ENCODE data around the gene COLEC12. TPM values are rescaled to one million over a fixed set of nuclear protein-coding genes. Genes with fewer than 3 reads are reported as not detected.

The COLEC12 gene
- total RNA-seq, 6 experiments from 2014 or later = 0.05 to 0.21 (median 0.15) TPM; not detected in 1

DNA sequence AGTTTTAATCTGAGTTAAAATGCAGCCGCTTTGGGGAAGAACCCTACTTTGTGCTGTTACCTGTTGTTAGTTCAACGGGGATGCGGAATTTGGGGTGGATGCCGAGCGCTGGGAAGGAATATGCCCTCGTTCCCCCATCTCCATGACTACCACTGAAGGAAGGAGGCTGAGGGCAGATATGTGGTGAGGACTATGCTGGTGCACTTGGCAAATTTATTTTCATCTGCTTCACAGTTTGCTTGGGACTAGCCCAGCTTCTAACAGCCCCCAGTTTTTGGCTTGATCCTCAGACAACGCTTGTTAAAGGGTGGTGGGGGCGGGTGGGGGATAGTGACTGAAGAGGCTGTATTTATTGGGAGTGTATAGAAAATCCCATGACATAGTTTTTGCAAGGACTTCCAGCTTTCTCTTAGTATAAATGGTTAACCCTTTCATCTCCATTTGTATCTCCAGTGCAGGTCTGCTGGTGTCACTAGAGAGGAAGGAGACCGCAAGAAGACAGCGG is 100.8 kb downstream of the COLEC12 start:
- TF ChIP-seq, protein P1, sequence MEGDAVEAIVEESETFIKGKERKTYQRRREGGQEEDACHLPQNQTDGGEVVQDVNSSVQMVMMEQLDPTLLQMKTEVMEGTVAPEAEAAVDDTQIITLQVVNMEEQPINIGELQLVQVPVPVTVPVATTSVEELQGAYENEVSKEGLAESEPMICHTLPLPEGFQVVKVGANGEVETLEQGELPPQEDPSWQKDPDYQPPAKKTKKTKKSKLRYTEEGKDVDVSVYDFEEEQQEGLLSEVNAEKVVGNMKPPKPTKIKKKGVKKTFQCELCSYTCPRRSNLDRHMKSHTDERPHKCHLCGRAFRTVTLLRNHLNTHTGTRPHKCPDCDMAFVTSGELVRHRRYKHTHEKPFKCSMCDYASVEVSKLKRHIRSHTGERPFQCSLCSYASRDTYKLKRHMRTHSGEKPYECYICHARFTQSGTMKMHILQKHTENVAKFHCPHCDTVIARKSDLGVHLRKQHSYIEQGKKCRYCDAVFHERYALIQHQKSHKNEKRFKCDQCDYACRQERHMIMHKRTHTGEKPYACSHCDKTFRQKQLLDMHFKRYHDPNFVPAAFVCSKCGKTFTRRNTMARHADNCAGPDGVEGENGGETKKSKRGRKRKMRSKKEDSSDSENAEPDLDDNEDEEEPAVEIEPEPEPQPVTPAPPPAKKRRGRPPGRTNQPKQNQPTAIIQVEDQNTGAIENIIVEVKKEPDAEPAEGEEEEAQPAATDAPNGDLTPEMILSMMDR (IDR thresholded peaks at IDR 0.05) = no peak
- Mint-ChIP-seq H3K4me3 (no peak overlapping the region), H3K27me3 (ENCODE audit: insufficient read depth) (peaks cover 22% of the 10 kb centered on the region), H3K36me3 (ENCODE audit: low read depth) (peaks cover 11% of the 10 kb centered on the region), H3K27ac (peak overlapping the region; percentile 9; the same call in 1 of the 2 replicates), H3K9me3 (peaks cover 7% of the 10 kb centered on the region), H3K4me1 (ENCODE audit: low read depth) (peaks cover 54% of the 10 kb centered on the region)
- DNase-seq = no peak

DNA sequence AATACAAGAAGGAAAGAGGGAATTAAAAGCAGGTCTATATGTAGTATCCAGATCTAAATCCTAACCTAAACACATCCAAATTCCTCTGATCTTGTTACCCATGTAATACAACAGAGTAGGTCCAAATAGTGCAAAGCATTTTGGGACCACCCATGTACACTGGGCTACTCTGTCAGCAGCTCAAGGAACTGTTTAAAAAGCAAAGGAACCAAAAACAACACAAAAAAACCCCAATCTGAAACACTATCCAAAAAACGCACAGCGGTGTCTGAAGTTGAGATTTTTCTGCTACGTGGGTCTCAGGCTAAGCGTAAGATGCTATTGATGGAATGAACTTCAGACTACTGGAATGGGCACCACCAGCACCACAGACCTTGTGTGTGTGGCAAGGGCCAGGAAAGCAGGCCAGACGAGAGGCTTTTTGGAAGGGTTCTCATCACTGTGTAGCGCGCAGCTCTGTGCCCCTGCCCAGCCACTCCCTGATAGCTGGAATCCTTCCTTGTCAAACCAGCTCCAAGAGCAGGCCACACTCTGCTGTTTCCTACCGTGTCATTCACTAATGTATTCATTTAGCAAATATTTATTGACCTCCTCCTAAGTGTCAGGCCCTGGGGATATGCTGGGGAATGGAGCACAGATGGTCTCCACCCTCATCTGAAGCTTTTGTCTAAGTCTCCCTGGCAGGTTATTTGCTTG is 101.4 kb downstream of the COLEC12 start:
- peak overlapping the region; percentile 9; the same call in 1 of the 2 replicates for H3K27ac Mint-ChIP-seq
- peaks cover 58% of the 10 kb centered on the region for H3K4me1 Mint-ChIP-seq (ENCODE audit: low read depth)
- H3K36me3 Mint-ChIP-seq (ENCODE audit: low read depth) = peaks cover 6% of the 10 kb centered on the region; the same call in 1 of the 2 replicates
- no peak for DNase-seq
- peaks cover 1% of the 10 kb centered on the region; the same call in 1 of the 2 replicates for H3K9me3 Mint-ChIP-seq
- peaks cover 22% of the 10 kb centered on the region for H3K27me3 Mint-ChIP-seq (ENCODE audit: insufficient read depth)
- TF ChIP-seq, protein P1 (IDR thresholded peaks at IDR 0.05) = no peak
- no peak overlapping the region for H3K4me3 Mint-ChIP-seq

DNA sequence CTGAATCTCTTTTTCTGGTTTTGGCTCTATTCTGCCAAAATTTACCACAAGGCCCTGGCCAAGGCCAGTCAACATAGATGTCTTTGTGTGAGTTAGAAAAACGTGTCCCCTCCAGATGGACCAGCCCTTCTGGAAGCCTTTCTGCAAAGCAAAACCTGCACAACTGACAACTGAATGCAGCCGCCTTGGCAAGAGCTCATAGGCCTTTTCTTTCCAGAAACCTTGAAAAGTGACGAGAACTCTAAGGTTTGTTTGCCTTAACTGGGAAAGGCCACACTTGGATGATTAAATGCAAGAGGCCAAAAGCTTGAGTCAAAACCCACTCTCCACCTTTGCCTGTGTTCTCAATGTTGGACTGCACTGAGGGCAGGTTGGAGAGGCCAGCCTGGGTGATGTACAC is 103.9 kb downstream of the COLEC12 start:
- peaks cover 66% of the 10 kb centered on the region for H3K4me1 Mint-ChIP-seq (ENCODE audit: low read depth)
- TF ChIP-seq, protein P1 (IDR thresholded peaks at IDR 0.05) = no peak
- H3K36me3 Mint-ChIP-seq (ENCODE audit: low read depth) = 0 out of 2 replicates have a peak, but pooled peaks cover 5% of the 10 kb centered on the region
- H3K4me3 Mint-ChIP-seq = peak overlapping the region; percentile 74; the same call in 1 of the 2 replicates
- no peak for DNase-seq
- H3K27me3 Mint-ChIP-seq (ENCODE audit: insufficient read depth) = peaks cover 17% of the 10 kb centered on the region
- H3K27ac Mint-ChIP-seq = peak overlapping the region; percentile 97
- no peaks in the 10 kb centered on the region for H3K9me3 Mint-ChIP-seq

DNA sequence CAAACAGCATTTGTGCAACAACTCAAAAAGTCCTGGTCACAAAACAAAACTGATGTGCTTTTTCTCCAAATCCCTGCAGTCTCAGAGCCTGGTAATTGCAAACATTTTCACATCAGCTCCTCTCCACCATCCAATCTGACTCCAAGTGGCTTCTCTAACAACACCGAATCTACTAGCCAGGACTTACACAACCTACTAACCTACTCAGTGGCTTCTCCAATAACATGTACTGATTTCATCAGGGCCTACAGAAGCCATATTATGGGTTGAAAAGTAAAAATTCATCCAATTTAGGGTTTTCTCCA is 104.3 kb downstream of the COLEC12 start:
- Mint-ChIP-seq H3K27ac (peak overlapping the region; percentile 97), H3K36me3 (ENCODE audit: low read depth) (0 out of 2 replicates have a peak, but pooled peaks cover 5% of the 10 kb centered on the region), H3K4me1 (ENCODE audit: low read depth) (peaks cover 66% of the 10 kb centered on the region), H3K9me3 (no peaks in the 10 kb centered on the region), H3K4me3 (peak overlapping the region; percentile 74), H3K27me3 (ENCODE audit: insufficient read depth) (peaks cover 16% of the 10 kb centered on the region; the same call in 1 of the 2 replicates)
- TF ChIP-seq, protein P1 (IDR thresholded peaks at IDR 0.05) = no peak
- DNase-seq = peak; percentile 3

DNA sequence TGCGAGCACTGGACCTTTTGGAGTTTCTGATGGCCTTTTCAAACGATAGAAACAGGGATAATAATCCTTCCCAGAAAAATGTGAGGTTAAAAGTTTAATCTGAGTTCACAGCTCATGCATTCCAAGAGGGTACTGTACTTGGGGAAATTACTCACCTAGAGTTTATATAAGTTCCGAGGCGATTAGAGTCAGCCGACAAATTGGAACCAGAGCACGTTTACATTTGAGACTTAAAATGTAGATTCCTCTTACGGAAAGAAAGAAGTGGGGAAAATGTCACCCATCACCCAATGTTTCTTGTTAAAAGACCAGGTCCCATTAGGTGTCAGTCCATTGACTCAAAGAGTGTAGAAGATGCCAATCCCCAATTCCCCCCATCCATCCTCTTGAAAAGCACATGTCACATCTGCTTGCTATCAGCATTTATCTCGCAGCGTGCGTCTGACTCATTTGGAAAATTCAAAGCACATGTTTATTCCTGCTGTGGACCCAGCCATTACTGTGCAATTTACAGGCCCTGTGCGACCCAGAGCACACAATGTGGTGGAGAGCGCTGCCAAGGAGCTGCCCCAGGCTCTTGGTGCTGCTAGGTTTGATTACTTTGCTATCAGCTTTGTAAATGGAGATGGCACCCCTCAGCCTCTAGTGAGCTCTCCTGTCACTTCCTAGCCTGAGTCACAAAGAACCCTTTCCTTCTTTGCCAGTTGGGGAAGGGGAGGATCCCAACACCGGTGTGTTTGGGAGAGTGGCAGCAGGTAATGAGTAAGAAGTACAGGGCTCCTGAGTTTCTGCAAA is 104.8 kb downstream of the COLEC12 start:
- TF ChIP-seq, protein P1 (IDR thresholded peaks at IDR 0.05) = no peak
- H3K9me3 Mint-ChIP-seq = no peaks in the 10 kb centered on the region
- peak overlapping the region; percentile 74 for H3K4me3 Mint-ChIP-seq
- H3K4me1 Mint-ChIP-seq (ENCODE audit: low read depth) = peaks cover 62% of the 10 kb centered on the region
- H3K27ac Mint-ChIP-seq = peak overlapping the region; percentile 97
- peak; percentile 88 for DNase-seq
- peaks cover 12% of the 10 kb centered on the region; the same call in 1 of the 2 replicates for H3K27me3 Mint-ChIP-seq (ENCODE audit: insufficient read depth)
- H3K36me3 Mint-ChIP-seq (ENCODE audit: low read depth) = 0 out of 2 replicates have a peak, but pooled peaks cover 5% of the 10 kb centered on the region
